ENCODE data around the gene CHCHD6. TPM values are rescaled to one million over a fixed set of nuclear protein-coding genes. Genes with fewer than 3 reads are reported as not detected.

CHCHD6 gene
- total and polyA plus RNA-seq, 2 donors (not counting 3 experiments of a cell fraction or from before 2014, with no cell fraction given) = 8.4 to 10.1 TPM

DNA sequence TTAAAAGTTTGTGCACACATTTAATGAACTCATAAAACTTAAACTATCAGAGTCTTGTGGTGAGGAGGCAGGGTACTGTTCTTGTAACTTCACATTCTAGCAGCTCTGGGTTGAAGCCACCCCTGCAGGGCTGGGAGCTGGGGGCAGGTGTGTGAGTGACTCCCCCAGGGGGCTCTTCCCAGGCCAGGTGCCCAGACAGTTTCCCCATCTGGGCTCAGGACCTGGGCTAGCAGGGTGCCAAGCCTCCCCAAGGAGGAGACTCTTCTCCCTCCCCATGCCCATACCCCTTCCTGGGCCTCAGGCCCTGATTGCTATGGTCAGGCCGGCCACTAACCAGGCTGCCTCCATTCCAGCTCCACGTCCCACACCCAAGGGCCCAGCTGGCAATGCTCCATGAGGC lies 22.0 kb upstream of the CHCHD6 start:
- peaks cover 8 to 11% of the 10 kb centered on the region in 2 experiments for H3K27me3 ChIP-seq (ENCODE audit: control insufficient read depth in 2 of 2, insufficient read depth in 2 of 2, low read length in 2 of 2)
- H3K4me3 ChIP-seq (replicated peaks in 1 of 3; ENCODE audit: insufficient read depth in 1 of 3, low read depth in 1 of 3, low read length in 3 of 3) = no peak overlapping the region
- H3K9me1 ChIP-seq (replicated peaks; ENCODE audit: control insufficient read depth, extremely low read depth, insufficient read depth, low read length) = no peaks in the 10 kb centered on the region
- no peaks in the 10 kb centered on the region for H3K4me1 ChIP-seq (ENCODE audit: control insufficient read depth, extremely low read depth, insufficient read depth, low read length)
- H3K79me2 ChIP-seq (ENCODE audit: control insufficient read depth, insufficient read depth, low read length) = no peaks in the 10 kb centered on the region
- H3K27ac ChIP-seq (ENCODE audit: insufficient read depth, low read depth, low read length) = no peak overlapping the region
- CTCF ChIA-PET = interaction anchor here (0.8 to 7.2 kb wide), 3 partner anchors 320 to 864 kb away, joined by 3 to 92 read pairs (median 75); no protein-coding TSS in a partner anchor
- no peaks in the 10 kb centered on the region for H3K9me3 ChIP-seq (replicated peaks; ENCODE audit: control insufficient read depth, insufficient read depth, low read length)
- H3K9ac ChIP-seq (replicated peaks; ENCODE audit: extremely low read depth, insufficient read depth, low read length) = no peak overlapping the region
- intact Hi-C loops (cut with micrococcal nuclease) = no loop called here
- DNase-seq (ENCODE audit: low read depth, low spot score) (no peak), FAIRE-seq (no peak)
- H3K4me2 ChIP-seq (ENCODE audit: insufficient read depth, low read length) = no peak overlapping the region
- H3K36me3 ChIP-seq (ENCODE audit: control insufficient read depth in 2 of 2, extremely low read depth in 1 of 2, insufficient read depth in 2 of 2, low read length in 2 of 2) = no peaks in the 10 kb centered on the region
- dilution Hi-C loops (cut with MboI; ENCODE audit: extremely low pct_ligation_motif_present, low sequenced_read_pairs) = no loop called here
- H2AFZ ChIP-seq (ENCODE audit: low read depth, low read length) = no peak overlapping the region
- H4K20me1 ChIP-seq (replicated peaks; ENCODE audit: control insufficient read depth, extremely low read depth, insufficient read depth, low read length) = no peaks in the 10 kb centered on the region
- no TSS peak for BruUV-seq (replicated peaks)
- POLR2A ChIA-PET = no interaction called here
- no peak for TF ChIP-seq POLR2A (IDR thresholded peaks at IDR 0.05; ENCODE audit: low read depth, low read length)
- TF ChIP-seq POLR2AphosphoS5 (IDR thresholded peaks at IDR 0.05; ENCODE audit: insufficient read depth, low read depth, low read length) = no peak
- no peak for TF ChIP-seq FOS (IDR thresholded peaks at IDR 0.05; ENCODE audit: borderline replicate concordance, insufficient read depth, low read length)
- TF ChIP-seq EZH2 (IDR thresholded peaks at IDR 0.05; ENCODE audit: borderline replicate concordance, low read depth, low read length, severe bottlenecking) = no peak
- TF ChIP-seq MYC (IDR thresholded peaks at IDR 0.05; ENCODE audit: low read depth, low read length) = no peak
- TF ChIP-seq, protein P1, sequence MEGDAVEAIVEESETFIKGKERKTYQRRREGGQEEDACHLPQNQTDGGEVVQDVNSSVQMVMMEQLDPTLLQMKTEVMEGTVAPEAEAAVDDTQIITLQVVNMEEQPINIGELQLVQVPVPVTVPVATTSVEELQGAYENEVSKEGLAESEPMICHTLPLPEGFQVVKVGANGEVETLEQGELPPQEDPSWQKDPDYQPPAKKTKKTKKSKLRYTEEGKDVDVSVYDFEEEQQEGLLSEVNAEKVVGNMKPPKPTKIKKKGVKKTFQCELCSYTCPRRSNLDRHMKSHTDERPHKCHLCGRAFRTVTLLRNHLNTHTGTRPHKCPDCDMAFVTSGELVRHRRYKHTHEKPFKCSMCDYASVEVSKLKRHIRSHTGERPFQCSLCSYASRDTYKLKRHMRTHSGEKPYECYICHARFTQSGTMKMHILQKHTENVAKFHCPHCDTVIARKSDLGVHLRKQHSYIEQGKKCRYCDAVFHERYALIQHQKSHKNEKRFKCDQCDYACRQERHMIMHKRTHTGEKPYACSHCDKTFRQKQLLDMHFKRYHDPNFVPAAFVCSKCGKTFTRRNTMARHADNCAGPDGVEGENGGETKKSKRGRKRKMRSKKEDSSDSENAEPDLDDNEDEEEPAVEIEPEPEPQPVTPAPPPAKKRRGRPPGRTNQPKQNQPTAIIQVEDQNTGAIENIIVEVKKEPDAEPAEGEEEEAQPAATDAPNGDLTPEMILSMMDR (IDR thresholded peaks at IDR 0.05; ENCODE audit: extremely low read depth in 1 of 2, insufficient read depth in 1 of 2, low read depth in 1 of 2, low read length in 2 of 2) = no peak
- TF ChIP-seq JUN (IDR thresholded peaks at IDR 0.05; ENCODE audit: borderline replicate concordance, insufficient read depth, insufficient read length, low read depth) = no peak
- TF ChIP-seq GATA2 (IDR thresholded peaks at IDR 0.05; ENCODE audit: insufficient read depth, insufficient read length, low read depth, low read length) = no peak
- TF ChIP-seq, protein P2, sequence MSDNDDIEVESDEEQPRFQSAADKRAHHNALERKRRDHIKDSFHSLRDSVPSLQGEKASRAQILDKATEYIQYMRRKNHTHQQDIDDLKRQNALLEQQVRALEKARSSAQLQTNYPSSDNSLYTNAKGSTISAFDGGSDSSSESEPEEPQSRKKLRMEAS (IDR thresholded peaks at IDR 0.05; ENCODE audit: insufficient read depth, insufficient read length) = no peak

All from endothelial cell of umbilical vein (primary cell).